ENCODE results near the gene TOB2.

DNA sequence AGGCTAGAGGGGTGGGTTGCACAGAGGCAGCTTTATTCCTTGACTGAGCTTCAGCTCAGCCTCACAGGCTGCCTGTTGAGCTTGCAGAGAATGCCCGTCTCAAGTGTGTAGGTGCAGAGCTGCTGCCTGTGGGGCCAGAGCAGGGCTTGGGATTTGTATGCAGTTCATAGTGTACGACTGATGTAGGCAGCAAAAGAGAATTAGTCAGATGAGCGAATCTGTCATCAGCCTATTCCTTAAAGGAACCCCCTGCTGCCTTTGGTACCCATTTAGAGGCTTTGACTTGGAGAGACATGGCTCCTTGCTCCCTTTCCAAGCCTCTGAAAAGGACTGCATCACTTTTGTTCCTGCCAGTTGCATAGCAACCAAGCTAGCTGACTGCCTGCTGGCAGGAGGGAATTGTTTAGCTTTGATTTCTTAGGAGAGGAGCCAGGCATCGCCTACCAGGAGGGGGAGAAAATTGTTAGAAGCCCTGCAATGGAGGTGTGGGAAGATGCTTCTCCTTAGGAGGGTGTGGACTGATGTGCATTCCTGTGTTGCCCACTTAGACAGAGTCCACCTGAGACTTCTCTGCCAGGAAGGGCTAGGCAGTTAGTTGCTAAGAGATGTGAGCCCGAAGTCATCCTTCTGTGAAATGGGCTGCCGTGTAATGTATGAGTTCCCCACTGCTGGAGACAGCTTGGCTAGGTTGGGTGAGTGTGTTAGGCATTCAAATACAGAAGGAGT, 33.2 kb upstream of the TOB2 start:
- TF ChIP-seq POLR2A (IDR thresholded peaks at IDR 0.05; ENCODE audit: low read depth, low read length) (no peak), POLR2AphosphoS5 (IDR thresholded peaks at IDR 0.05; ENCODE audit: low read depth, low read length) (no peak), TAF1 (IDR thresholded peaks at IDR 0.05; ENCODE audit: low read depth, low read length) (no peak), POU2F2 (IDR thresholded peaks at IDR 0.05; ENCODE audit: low read depth, low read length) (no peak)

All from GM12891 (cell line).